Inferior parietal cortex (tissue), 1 donor: Measurements from ENCODE around the gene TEX54.
"Not testable (repeated sequence)": the region's sequence is repeated elsewhere in the genome, so short reads cannot be mapped to it uniquely, and the experiment has no call there.

Source experiments
- DNase-seq: peaks from one replicate; pipeline ENCODE4 v3.0.0-alpha.2; 2016; ENCODE audit errors: extremely low spot score

The TEX54 gene

GRCh38 chr11:62835336-62835735, 2.7 kb upstream of the TEX54 start:
- DNase-seq, result no peak

DNA sequence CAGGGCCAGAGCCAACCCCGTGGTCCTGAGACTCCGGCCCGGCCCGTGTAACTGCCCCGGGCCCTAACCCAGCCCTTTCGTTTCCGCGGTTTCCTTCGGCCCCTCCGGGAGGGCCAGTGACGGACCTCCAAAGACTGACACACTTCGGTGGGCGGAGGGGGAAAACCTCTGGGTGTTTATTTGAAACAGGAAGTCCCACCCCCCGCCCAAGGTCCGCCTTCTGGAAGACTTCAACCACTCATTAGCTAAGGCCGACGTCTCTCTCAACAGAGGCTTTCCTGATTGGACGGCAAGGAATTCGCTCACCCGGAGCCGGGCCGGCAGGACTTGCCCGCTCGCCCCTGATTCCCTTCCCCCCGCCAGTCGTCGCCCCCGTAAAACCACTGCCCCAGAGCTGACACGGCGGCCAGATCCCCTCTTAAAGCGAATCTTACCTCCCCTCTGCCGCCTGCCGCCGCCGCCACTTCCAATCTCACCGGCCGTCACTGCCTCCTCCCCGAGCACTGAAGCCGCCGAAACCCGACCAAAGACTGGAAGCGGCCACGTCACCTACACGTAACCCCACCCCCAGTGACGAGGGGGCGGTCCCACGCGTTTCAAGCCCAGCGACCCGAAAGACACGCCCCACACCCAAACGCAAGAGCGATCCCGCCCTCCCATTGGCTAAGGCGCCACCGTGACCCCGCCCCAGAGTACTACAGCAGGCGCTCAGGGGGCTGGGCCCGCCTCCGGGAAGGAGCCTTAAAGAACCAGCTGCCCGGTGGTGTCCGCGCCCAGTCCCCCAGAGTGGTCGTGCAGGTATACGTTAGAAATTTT, 913 bp downstream of the TEX54 start, which contains the start of gene STX5:
Gene STX5, minus strand, starts transcription at position 532 of the 816 bp plus-strand sequence. CDS start 808 bp downstream, outside the sequence.
- peak; percentile 98 for DNase-seq

DNA sequence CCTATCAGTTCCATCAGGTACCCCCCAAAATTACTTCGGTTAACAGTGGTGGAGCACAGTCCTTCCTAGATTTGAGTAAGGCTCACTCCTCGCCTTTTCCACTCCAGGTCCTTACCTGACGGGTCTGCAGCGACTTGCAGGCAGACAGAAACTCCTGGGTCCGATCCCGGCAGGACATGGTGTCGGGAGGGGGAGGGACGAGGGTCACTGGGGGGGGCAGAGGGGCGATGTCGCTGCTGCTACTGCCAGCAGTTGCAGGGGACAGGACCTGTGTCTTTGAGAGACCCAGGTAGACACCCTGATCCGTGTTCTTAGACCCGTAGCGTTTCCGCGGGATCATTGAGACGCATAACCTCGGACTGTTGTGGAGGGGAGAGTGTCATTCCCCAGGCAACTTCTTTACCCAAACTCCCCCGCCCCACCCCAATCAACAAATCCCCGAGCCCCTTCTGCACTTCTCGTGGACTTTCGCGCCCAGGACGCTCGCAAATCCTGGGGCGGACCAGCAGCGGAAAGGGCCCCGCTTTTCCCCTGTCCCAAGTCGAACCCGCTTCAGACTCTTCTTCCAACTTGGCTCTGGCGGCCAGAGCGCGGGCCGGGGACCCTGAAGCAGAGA, 1.6 kb downstream of the TEX54 start:
- DNase-seq, result no peak

DNA sequence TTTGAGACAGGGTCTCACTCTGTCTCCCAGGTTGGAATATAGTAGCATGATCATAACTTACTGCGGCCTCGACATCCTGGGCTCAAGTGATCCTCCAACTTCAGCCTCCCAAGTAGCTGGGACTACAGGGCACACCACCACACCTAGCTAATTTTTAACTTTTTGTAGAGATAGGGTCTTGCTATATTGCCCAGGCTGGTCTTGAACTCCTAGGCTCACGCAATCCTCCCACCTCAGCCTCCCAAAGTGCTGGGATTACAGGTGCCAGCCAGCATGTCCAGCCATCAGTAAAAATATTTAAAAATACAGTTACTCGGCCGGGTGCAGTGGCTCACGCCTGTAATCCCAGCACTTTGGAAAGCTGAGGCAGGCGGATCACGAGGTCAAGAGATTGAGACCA, 4.5 kb downstream of the TEX54 start:
- DNase-seq, result not testable (repeated sequence)

GRCh38 chr11:62823677-62824076, 9.0 kb downstream of the TEX54 start:
- DNase-seq, result no peak

GRCh38 chr11:62817129-62817528, 15.5 kb downstream of the TEX54 start:
- no peak for DNase-seq

DNA sequence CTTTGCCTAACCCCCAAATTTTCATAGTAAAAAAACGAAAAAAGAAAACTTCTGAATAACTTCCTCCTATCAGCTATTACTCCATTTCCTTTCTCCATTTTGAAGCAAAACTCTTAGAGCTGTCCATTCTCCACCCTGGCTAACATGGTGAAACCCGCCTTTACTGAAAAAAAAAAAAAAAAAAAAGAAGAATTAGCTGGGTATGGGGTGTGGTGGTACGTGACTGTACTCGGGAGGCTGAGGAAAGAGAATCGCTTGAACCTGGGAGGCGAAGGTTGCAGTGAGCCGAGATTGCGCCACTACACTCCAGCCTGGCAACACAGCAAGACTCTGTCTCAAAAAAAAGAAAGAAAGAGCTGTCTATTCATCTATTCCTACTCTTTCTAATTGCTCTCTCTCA, 16.1 kb downstream of the TEX54 start:
- no peak for DNase-seq

DNA sequence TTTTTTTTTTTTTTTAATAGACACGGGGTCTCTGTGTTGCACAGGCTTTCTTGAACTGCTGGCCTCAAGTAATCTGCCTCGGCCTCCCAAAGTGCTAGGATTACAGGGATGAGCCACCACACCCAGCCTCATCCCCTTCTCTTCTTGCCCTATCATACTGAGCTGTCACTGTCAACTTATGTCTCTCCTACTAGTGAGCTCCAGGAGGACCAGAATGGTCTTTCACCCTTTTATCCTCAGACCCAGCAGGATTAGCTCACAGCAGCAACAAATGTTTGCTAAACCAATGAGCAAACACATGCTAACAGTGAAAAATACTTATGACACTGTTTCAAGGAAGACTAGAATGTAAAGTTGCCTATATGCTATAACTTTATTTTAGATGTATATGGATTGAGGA, 21.0 kb downstream of the TEX54 start:
- no peak for DNase-seq

DNA sequence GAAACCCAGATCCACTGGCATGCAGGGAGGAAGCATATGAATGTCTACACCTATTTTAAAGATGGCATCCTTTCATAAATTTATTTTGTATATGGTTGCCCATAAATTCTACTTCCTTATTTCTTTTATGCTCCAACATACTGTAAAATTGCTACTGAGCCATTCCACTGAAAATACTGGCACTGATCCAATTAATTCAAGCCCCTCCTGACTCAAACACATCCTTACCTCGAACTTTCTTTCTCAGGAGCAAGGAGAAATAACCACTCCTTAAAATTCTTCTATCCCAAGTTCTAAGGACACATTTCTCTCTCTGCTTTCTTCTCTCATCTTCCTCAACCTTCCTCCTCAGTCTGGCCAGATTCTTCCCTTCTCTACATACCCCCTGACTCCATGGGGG, 21.9 kb downstream of the TEX54 start:
- DNase-seq, result no peak

DNA sequence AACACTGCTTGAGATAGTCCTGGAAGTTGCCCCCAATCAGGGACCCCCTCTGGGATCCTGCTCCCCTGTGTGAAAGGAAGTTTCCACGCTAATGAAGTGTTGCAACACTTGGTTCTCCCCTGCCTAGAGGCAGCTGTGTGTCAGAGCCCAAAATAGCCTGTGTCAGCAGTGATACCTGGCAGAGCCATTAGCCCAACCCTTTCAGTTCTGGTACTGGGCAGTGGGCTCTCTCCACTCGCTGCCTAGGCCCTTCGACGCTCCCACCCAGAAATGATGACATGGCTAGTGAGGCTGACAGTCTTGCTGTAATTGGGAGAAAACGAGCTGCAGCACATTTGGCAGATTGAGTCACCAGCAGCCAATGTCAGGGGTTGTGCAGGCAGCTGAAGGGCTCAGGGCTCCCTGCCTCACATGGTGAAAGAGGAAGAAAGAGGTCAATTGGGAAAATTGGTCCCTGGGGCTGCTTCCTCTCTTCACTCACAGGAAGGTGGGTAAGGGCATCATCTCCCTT, 26.0 kb downstream of the TEX54 start:
- no peak for DNase-seq

DNA sequence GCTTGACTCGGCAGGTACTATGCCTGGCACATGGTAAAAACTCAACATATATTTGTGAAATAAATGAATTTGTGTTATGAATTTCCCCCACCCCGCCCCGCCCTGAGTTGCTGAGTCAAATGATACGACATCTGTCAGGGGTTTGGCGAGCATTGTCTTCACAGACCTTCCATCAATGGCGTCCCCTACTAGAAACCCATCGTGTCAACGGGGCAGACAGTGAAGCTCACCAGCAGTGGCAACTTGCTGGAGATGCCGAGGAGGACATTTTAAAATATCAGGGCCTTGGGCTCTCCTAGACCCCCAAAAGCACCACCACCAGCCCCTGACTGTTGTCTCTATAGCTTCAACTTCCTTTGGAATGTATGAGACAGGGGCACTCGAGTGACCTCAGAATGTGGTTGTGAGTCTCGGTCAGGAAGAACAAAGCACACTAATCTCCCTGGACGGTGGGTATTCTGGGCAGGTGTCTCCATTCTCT, 26.6 kb downstream of the TEX54 start:
- no peak for DNase-seq

DNA sequence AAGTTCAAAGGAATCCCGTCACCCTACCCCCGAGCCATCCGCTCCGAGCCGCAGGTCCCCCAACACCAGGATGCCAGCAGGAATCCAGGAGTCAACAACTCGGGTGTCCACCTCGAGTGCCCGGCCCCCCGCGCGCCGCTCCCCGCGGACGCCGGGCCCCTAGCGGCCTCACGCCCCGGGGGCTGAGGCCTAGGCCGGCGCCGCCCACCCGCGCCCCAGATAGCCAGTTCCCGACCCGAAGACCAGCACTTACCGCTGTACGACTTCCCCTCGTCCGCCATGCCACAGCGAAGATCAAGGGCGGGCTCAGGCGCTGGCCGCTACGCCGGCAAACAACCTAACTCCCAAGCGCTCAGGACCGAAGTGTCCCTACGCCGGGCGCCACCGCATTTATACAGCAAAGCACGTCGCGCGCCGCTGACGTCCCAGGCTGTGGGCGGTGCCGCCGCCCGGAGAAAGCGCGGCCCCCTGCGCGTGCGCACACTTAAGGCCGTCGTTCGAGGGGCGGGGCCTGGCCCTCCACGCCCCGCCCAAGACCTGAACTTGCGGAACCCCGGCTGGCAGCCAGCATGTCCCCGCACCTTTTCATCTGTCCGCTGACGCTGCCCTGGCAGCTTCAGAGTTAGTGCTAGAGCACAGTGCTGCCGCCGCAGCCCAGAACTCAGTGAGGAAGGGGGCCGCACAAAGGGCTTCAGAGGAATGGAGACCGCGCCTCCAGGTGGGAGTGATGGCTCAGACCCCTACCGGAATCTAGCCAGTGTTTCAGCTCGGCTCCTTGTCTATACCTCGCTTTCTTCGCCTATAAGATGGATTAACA, 27.4 kb downstream of the TEX54 start, which contains the start of gene NXF1:
Gene NXF1, minus strand, starts transcription at position 365 of the 817 bp plus-strand sequence. Its CDS starts 84 bp downstream, at position 281.
- peak; percentile 96 for DNase-seq

DNA sequence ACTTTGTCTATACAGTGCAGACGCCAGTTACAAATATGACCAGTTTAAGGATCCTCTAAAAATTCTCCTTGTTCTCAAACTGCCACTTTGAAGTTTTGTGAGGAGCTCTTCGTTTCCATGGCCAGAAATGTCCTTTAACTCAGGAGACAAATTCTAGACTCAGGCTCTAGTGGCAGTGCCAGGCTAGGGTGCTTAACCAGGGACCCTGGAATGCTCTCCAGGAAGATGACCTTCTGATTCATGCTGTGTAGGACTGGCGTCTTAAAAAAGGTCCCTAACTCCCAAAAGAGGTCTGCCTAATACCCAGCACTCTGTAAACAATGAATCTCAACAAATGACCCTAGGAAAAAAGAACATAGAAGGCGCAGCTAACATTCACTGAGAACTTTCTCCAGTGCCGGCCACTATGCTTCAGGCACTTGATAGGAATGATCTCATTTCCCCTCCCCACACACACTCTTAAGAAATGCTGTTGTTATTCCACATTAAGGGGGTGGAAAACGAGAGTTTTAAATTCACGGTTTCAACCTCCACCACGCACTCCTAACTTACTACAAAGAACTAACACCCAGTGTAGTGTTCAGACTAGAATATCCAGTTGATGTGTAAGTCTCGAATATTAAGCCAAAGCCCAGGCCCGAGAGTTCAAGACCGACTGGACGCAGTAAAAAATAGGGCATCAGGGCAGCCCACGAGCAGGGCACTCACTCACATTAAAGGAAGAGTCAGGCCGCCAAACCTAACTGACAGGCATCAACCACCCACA, 28.1 kb downstream of the TEX54 start:
- no peak for DNase-seq

DNA sequence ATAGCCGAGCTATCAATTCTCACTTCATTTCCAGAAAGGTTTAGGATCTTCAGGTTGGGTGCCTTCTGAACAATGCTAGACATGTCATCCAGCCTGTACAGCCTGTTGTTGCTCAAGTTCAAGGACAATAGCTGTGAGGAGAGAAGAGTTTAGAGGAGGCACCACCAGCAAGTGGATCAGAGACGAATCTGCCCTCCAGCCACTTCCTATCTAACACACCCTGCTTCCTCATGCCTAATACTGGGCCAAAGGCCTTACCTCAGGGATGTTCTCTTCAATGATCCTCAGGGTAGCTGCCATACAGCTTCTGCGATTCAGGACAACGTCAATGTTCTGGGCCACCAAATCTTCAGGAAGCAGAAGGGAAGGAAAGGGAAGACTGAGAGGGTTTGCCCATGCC, 31.6 kb downstream of the TEX54 start:
- DNase-seq, result no peak

- no peak for DNase-seq
These were observed 33.2 kb downstream of the TEX54 start for GRCh38 chr11:62799486-62799885.

DNA sequence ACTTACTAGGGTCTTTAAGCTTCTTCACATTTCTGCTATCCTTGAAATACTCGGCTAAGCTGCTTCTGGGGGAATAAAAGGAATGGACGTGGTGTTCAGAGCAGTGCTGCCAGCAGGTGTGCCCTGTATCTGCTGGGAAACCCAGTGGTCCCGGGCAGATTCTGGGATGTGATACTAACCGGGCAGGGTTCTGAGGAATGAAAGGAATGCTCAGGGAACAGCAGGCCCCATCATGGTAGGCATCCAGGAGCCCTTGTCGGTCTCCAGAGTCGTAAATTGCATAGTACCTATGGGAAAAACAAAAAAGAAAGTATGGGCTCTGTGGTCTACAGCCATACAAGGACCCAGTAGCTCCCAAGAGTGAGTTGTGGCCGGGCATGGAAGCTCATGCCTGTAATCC, 36.4 kb downstream of the TEX54 start:
- DNase-seq, result no peak

GRCh38 chr11:62794201-62794775, 38.4 kb downstream of the TEX54 start:
- no peak for DNase-seq

DNA sequence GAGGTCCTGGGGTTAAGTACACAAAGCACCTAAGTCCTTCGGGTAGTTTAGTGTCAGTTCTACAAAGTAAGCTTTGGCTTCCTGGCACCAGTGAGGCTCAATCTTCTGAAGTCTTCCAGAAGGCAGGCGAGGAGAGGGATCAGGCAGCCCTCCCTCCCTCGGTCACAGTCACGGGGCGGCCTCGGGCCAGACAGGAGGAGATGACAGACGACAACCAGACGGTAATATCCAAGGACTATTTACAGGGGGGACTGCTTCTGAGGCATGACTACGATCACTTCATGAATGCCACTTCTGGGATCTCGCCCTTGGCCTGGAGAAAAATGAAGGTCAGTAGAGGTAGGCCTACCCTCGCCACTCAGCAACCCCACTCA, 40.5 kb downstream of the TEX54 start:
- no peak for DNase-seq

DNA sequence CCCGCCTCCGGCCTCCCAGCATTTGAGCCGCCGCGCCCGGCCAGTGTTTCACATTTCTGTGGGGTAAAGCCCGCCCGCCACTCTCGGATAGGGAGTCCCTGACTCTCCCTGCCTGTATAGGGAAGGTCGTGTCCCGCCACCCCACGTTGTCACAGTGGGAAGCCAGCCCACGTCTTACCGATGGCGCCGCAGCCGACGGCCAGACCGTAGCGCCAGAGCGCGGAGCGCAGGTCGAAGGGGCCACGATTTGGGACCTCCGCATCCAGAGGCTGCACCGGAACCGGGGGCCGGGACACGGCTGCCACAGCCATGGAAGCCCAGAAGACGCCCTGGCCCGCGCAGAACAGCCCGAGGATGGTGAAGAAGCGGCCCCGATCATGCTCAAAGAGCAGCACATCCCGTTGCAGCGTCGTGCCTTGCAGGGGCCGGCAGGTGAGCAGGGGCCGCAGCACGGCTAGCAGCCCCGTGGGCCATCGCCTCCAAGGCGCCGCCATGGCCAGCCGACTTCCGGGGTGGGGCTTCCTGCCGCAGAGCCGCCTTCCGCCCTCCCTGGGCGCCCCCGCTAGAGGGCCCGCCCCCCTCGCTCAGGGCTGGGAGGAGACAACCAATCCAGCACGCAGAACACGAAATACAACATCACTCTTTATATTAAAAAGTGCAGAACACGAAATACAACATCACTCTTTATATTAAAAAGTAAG, 41.0 kb downstream of the TEX54 start, which contains the start of gene TMEM223:
Gene TMEM223, minus strand, starts transcription at position 506 of the 701 bp plus-strand sequence. Its CDS starts 12 bp downstream, at position 494.
- DNase-seq, result peak; percentile 88

DNA sequence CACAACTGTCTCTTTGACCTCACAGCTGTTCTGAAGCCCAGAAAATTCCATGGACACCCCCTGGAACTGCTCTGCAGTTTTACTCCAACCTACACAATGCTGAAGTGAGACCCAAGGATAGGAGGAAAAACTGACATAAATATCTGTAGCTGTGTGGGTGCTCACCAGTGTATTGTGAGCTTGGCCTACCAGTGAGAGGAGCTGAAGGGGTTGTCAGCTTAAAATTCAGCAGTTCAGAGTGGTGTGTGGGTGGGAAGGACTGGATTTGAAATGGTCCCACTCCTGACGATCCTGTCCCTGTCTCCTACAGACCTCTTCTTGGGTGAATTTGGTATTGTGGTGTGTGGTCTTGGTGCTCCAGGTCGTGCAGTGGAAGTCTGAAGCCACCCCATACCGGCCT, 43.1 kb downstream of the TEX54 start:
- DNase-seq, result no peak
